Measurements from ENCODE around the gene TUBGCP6.
A peak's percentile ranks its signal among the peaks of the same experiment; 100 is the strongest.

Gene TUBGCP6, protein sequence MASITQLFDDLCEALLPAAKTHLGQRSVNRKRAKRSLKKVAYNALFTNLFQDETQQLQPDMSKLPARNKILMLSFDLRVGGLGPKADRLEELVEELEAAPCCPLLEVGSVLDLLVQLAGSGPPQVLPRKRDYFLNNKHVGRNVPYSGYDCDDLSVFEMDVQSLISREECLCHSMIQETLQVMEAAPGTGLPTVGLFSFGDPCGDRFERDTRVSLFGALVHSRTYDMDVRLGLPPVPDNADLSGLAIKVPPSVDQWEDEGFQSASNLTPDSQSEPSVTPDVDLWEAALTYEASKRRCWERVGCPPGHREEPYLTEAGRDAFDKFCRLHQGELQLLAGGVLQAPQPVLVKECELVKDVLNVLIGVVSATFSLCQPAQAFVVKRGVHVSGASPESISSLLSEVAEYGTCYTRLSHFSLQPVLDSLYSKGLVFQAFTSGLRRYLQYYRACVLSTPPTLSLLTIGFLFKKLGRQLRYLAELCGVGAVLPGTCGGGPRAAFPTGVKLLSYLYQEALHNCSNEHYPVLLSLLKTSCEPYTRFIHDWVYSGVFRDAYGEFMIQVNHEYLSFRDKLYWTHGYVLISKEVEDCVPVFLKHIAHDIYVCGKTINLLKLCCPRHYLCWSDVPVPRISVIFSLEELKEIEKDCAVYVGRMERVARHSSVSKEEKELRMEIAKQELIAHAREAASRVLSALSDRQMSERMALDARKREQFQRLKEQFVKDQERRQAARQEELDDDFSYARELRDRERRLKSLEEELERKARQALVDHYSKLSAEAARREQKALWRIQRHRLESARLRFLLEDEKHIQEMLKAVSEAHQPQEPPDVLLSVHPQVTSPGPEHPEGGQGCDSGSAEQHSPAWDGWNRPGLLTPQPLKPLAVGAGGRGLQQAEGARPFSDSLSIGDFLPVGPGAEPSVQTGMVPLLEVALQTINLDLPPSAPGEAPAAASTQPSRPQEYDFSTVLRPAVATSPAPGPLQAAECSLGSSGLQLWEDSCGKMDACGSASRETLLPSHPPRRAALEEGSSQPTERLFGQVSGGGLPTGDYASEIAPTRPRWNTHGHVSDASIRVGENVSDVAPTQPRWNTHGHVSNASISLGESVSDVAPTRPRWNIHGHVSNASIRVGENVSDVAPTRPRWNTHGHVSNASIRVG (N-terminal part only)

DNA sequence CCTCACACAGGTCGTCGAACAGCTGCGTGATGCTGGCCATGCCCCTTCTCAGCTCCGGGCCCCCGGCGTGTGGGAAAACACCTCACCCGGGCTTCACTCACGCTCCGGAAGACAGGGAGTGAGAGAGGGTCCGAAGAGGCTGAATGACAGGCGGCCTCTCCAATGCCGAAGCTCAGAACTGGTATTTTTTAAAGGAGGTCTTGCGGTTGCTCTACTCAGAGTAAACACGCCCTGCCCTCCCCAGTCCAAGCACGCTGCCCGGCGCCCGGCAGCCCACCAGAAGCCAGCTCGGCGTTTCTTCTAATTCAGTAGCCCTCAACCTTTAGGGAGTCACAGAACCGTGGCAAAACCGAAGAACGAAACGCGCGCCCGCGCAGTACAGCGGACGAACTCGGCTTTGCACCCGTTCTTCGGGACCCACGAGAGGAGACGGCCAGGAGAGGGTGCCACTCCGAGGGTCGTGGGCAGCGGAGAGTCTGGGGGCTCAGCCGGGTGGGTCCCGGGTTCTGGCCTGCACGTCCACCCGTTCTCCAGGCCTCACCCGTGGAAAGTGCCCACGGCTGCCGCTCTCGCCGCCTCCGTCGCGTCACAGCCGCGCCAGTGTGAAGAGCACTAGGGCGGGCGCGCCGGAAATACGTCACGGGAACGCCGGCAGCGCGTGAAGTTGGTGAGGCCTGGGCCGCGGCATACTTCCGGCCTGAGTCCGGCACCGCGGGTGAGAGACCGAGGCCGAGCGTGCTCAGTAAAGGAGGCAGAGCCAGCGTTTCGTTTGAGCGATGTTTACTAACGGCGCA, at the start of gene TUBGCP6:
Gene TUBGCP6, minus strand, starts transcription at position 604 of the 794 bp plus-strand sequence. Its CDS starts 564 bp downstream, at position 40.
- Histone ChIP-seq H3K9me3 (ENCODE audit: control insufficient read depth in 2 of 2, low read length in 2 of 2) (no peaks in the 10 kb centered on the region), H3K27me3 (ENCODE audit: control insufficient read depth in 1 of 2, insufficient read depth in 2 of 2, low read length in 2 of 2) (no peaks in the 10 kb centered on the region), H3K4me1 (ENCODE audit: control insufficient read depth, insufficient read depth, low read length) (peaks cover 42% of the 10 kb centered on the region), H3K36me3 (ENCODE audit: control insufficient read depth in 2 of 2, insufficient read depth in 2 of 2, low read length in 2 of 2) (peaks cover 13 to 21% of the 10 kb centered on the region in 2 donors), H3K4me3 (ENCODE audit: low read length in 2 of 2) (peak within 1 kb of the TSS; percentile 87 to 97), H3K27ac (ENCODE audit: low read length) (peak within 1 kb of the TSS; percentile 90), H3K9ac (ENCODE audit: low read length in 2 of 2) (peak within 1 kb of the TSS; percentile 92 to 96)

DNA sequence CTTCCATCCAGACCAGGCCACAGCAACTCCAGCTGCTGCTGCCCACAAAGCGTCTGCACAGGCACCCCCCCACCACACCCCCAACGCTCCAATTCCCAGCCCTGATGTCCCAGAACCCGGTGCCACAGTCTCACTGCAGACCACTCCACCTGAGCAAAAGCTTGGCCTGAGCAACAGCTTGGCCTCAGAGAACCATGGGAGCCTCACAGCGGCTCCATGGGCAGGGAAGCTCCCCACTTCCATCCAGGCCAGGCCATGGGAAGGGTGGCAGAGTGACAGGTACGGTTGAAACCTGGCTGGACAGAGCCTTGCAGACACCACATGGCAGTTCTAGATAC, 49.5 kb upstream of the TUBGCP6 start:
- Histone ChIP-seq H3K36me3 (ENCODE audit: control insufficient read depth in 2 of 2, insufficient read depth in 2 of 2, low read length in 2 of 2) (peaks cover 8 to 9% of the 10 kb centered on the region in 2 donors), H3K27me3 (ENCODE audit: control insufficient read depth in 1 of 2, insufficient read depth in 2 of 2, low read length in 2 of 2) (no peaks in the 10 kb centered on the region), H3K9ac (ENCODE audit: low read length in 2 of 2) (peak overlapping the region; percentile 20 to 36), H3K4me1 (ENCODE audit: control insufficient read depth, insufficient read depth, low read length) (peaks cover 62% of the 10 kb centered on the region), H3K4me3 (ENCODE audit: low read length in 2 of 2) (no peak overlapping the region), H3K9me3 (ENCODE audit: control insufficient read depth in 2 of 2, low read length in 2 of 2) (no peaks in the 10 kb centered on the region), H3K27ac (ENCODE audit: low read length) (peak overlapping the region; percentile 76)

DNA sequence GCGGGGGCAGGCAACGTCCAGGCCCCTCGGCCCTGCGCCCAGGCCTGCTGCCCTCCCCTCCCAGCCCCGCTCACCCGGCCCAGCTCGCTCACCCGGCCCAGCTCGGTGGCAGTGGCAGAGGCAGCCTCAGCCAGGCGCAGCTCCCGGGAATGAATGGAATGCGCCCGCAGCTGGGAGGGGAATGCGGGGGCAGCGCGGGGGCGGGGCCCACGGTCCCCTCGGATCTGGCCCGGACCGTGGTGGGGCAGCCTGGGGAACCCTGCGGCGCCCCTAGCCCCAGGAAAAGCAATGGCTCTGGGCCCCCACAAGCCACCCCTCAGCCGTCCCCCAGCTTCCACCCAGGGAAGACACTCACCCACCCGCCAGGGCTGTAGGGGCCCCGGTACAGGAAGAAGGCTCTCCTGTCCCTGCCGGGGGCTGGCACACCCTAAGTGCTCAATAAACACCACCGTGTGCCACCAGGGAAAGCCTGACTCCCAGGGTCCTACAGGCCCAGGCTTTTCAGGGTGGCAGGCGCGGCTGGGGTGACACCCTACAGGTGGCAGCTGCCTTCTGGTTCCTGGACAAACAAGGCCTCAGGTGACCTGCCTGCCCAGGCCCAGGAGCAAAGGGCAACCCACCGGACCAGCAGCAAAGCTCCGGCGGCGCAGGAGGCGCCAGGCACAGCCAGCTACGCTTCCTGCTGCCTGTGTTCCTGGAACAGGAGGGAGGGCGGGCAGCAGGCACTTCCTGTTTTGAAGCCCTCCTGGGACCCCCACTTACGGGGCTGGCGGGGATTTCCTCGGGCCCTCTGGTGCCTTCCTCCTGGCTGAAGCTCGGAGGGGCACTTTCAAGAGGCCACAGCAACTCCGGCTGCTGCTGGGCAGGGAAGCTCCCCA, 48.9 kb upstream of the TUBGCP6 start:
- peaks cover 58% of the 10 kb centered on the region for H3K4me1 ChIP-seq (ENCODE audit: control insufficient read depth, insufficient read depth, low read length)
- peak overlapping the region; percentile 36 to 60 for H3K9ac ChIP-seq (ENCODE audit: low read length in 2 of 2)

DNA sequence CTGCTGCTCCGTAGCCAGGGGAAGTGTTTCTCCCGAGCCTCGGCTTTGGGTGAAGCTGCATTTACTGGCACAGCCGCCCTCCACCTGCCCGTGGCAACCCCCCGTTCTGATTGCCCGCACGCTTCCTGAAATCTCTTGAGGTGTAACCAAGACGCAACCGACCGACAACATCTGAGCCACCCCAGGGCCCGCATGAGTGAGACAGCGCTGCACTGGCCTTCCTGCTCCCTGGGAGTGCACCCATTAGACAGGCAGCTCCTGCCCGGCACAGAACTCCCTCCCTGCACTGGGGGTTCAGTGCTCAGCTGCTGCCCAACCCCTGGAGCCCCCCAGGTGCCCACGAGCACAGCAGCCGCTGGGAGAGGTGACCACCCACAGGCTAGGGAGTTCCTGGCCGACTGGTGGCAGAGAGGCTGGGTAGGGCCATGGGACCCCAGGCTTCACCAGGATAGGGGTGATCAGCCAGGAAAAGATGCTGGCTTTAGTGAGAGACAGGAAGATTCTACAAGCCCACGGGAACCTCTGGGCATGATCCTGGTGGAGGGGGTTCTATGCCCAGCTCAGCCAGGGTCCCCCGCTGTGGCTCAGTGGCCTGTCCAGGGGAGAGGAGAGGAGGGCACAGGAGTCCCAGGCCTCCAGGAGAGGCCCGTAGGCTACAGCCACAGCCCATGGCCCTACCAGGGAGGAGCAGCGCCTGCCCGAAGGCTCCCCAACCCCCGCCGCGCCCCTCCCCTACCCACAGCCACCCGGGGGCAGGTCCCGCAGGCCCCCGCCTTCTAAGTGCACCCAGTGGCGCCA, 48.0 kb upstream of the TUBGCP6 start:
- H3K27me3 ChIP-seq (ENCODE audit: control insufficient read depth in 1 of 2, insufficient read depth in 2 of 2, low read length in 2 of 2): no peaks in the 10 kb centered on the region
- H3K27ac ChIP-seq (ENCODE audit: low read length): peak overlapping the region; percentile 76
- peaks cover 17 to 22% of the 10 kb centered on the region in 2 donors for H3K36me3 ChIP-seq (ENCODE audit: control insufficient read depth in 2 of 2, insufficient read depth in 2 of 2, low read length in 2 of 2)
- peaks cover 50% of the 10 kb centered on the region for H3K4me1 ChIP-seq (ENCODE audit: control insufficient read depth, insufficient read depth, low read length)
- H3K4me3 ChIP-seq (ENCODE audit: low read length in 2 of 2): peak overlapping the region; percentile 25 to 62
- peak overlapping the region; percentile 60 to 69 for H3K9ac ChIP-seq (ENCODE audit: low read length in 2 of 2)
- H3K9me3 ChIP-seq (ENCODE audit: control insufficient read depth in 2 of 2, low read length in 2 of 2): no peaks in the 10 kb centered on the region

More for the DNA sequence above, 48.9 kb upstream of the TUBGCP6 start:
- Histone ChIP-seq H3K9me3 (ENCODE audit: control insufficient read depth in 2 of 2, low read length in 2 of 2) (no peaks in the 10 kb centered on the region), H3K27ac (ENCODE audit: low read length) (peak overlapping the region; percentile 76), H3K27me3 (ENCODE audit: control insufficient read depth in 1 of 2, insufficient read depth in 2 of 2, low read length in 2 of 2) (no peaks in the 10 kb centered on the region), H3K4me3 (ENCODE audit: low read length in 2 of 2) (peak overlapping the region in 1 of 2 donors; percentile 62), H3K36me3 (ENCODE audit: control insufficient read depth in 2 of 2, insufficient read depth in 2 of 2, low read length in 2 of 2) (peaks cover 13 to 15% of the 10 kb centered on the region in 2 donors)

DNA sequence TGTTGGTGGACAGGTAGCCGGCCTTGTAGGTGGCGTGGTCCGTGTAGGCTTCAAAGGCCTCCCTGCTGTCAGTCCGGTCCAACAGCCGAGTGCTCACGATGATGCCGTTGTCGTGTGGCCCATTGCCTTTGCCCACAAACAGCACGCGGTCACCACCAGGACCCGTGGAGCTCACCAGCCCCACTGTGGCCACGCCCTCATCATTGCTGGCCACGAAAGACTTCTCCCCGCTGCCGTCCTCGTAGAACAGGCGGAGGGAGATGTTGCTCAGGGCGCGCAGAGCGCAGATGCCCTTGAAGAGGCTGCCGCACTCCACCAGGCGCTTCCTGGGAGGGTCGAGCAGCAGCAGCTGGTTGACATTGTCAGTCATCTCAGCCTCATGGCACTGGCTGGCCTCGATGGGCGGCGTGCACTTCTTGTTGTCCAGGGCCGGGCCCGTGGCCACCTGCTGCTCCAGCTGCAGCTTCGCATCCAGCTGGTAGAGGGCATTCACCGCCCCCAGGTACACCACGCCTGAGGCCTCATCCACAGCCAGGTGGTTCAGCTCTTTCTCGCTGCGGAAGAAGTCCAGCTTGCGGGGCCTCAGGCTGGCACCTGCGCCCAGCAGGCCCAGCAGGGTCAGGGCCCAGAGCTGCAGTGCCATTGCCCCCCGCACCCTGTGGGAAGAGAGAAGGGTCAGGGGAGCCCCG, 45.3 kb upstream of the TUBGCP6 start:
- no peak overlapping the region for H3K27ac ChIP-seq (ENCODE audit: low read length)
- no peak overlapping the region for H3K4me3 ChIP-seq (ENCODE audit: low read length in 2 of 2)
- no peaks in the 10 kb centered on the region for H3K27me3 ChIP-seq (ENCODE audit: control insufficient read depth in 1 of 2, insufficient read depth in 2 of 2, low read length in 2 of 2)
- peaks cover 28 to 32% of the 10 kb centered on the region in 2 donors for H3K36me3 ChIP-seq (ENCODE audit: control insufficient read depth in 2 of 2, insufficient read depth in 2 of 2, low read length in 2 of 2)
- no peaks in the 10 kb centered on the region for H3K9me3 ChIP-seq (ENCODE audit: control insufficient read depth in 2 of 2, low read length in 2 of 2)
- peaks cover 30% of the 10 kb centered on the region for H3K4me1 ChIP-seq (ENCODE audit: control insufficient read depth, insufficient read depth, low read length)
- no peak overlapping the region for H3K9ac ChIP-seq (ENCODE audit: low read length in 2 of 2)

DNA sequence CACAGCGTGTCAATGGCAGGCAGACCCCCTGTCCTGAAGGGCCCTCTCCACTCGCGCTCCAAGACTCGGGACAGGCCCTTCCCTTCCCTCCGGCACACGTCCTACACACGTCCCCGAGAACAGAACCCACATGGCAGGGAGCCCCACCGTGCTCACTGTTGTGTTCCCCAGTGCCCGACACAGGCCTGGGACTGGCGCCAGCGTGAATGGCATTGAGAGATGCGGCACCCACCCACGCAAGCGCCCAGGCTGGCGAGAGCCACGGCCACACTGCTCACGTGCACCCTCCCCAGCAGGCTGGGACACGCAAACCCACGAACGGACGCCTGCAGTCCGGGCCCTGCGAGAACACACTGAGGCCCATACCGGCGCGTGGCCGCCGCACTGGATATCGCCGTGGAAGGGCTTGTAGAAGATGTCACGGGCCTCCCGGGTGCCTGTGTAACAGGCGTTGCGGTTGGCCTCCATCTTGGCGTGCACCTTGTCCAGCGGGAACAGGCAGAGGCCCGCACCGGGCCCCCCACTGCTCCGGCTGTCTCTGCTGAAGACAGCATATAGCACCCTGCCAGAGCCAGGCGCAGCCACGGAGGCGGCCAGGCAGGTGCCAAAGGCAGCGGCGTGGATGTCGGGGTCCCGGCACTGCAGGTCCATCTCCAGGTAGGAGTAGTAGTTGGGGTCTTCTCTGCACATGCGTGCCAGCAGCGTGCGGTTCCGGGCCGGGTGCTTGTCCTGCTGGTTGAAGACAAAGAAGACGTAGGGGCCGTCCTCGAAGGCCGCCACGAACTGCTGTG, 44.5 kb upstream of the TUBGCP6 start:
- Histone ChIP-seq H3K4me3 (ENCODE audit: low read length in 2 of 2) (no peak overlapping the region), H3K9ac (ENCODE audit: low read length in 2 of 2) (no peak overlapping the region), H3K27ac (ENCODE audit: low read length) (no peak overlapping the region), H3K9me3 (ENCODE audit: control insufficient read depth in 2 of 2, low read length in 2 of 2) (no peaks in the 10 kb centered on the region), H3K36me3 (ENCODE audit: control insufficient read depth in 2 of 2, insufficient read depth in 2 of 2, low read length in 2 of 2) (peaks cover 28 to 36% of the 10 kb centered on the region in 2 donors), H3K4me1 (ENCODE audit: control insufficient read depth, insufficient read depth, low read length) (peaks cover 25% of the 10 kb centered on the region), H3K27me3 (ENCODE audit: control insufficient read depth in 1 of 2, insufficient read depth in 2 of 2, low read length in 2 of 2) (no peaks in the 10 kb centered on the region)

DNA sequence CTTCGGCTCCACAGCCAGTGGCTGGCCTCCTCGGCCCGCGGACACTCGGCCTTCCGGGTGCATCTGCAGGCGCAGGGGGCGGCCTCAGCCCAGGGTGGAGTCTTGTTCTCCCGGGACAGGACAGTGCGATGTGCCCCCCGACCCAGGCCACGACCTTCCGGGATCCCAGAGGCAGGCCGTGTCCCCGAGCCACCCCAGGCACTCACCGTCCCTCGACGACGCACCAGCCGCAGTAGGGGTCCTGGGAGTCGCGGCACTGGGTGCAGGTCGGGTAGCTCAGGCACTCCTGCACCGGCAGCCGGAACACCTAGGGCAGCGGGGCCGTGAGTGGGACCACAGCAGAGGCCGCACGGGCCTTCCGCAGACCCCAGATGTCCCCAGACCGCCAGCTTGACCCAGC, 42.9 kb upstream of the TUBGCP6 start:
- Histone ChIP-seq H3K9me3 (ENCODE audit: control insufficient read depth in 2 of 2, low read length in 2 of 2) (no peaks in the 10 kb centered on the region), H3K36me3 (ENCODE audit: control insufficient read depth in 2 of 2, insufficient read depth in 2 of 2, low read length in 2 of 2) (peaks cover 35 to 37% of the 10 kb centered on the region in 2 donors), H3K9ac (ENCODE audit: low read length in 2 of 2) (no peak overlapping the region), H3K4me3 (ENCODE audit: low read length in 2 of 2) (no peak overlapping the region), H3K4me1 (ENCODE audit: control insufficient read depth, insufficient read depth, low read length) (peaks cover 9% of the 10 kb centered on the region), H3K27me3 (ENCODE audit: control insufficient read depth in 1 of 2, insufficient read depth in 2 of 2, low read length in 2 of 2) (no peaks in the 10 kb centered on the region), H3K27ac (ENCODE audit: low read length) (no peak overlapping the region)

DNA sequence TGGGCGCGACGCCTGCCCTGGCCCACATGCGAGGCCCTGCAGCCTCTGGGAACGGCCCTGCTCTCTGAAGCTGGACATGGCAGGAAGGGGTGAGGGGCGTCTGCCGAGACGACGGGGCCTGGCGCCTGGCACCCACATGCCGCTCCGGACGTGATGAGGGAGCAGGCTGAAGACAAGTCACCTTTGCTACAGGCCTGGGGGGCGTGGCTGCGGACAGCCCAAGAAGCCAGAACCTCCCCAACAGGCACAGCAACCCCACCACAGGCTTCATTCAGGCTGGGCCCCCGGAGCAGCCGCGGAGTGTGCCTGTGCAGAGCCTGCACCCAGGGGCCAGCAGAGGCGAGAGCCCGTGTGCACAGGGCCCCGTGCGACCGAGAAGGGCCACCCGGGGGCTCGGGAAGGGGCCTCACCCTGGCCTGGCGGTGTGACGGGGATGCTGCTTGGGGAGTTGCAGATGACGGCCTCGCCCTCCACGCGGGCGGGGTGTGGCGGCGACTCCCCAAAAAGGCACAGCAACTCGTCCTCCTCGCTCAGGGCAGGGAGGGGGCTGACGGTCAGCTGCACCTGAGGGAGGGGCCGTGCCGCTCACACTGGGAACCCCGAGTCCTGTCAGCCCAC, 42.0 kb upstream of the TUBGCP6 start:
- Histone ChIP-seq H3K27me3 (ENCODE audit: control insufficient read depth in 1 of 2, insufficient read depth in 2 of 2, low read length in 2 of 2) (no peaks in the 10 kb centered on the region), H3K4me3 (ENCODE audit: low read length in 2 of 2) (no peak overlapping the region), H3K4me1 (ENCODE audit: control insufficient read depth, insufficient read depth, low read length) (peaks cover 11% of the 10 kb centered on the region), H3K9ac (ENCODE audit: low read length in 2 of 2) (no peak overlapping the region), H3K9me3 (ENCODE audit: control insufficient read depth in 2 of 2, low read length in 2 of 2) (no peaks in the 10 kb centered on the region), H3K36me3 (ENCODE audit: control insufficient read depth in 2 of 2, insufficient read depth in 2 of 2, low read length in 2 of 2) (peaks cover 39% of the 10 kb centered on the region in 2 donors), H3K27ac (ENCODE audit: low read length) (no peak overlapping the region)

Data from stomach smooth muscle (tissue), 2 donors.